Upper lobe of right lung (tissue), 1 donor: Measurements from ENCODE around the gene EMILIN1. TPM values are rescaled to one million over a fixed set of nuclear protein-coding genes. Genes with fewer than 3 reads are reported as not detected.

Experiments used
- ATAC-seq: fragments of 200-7000 bp; cut with Tn5 transposase; one replicate; pipeline ENCODE4 v1.9.1; 2020; ENCODE audit warnings: mild to moderate bottlenecking, moderate library complexity
- DNase-seq: peaks from one replicate; pipeline ENCODE4 v3.0.0-alpha.2; 2020
- H3K27ac ChIP-seq: fragments of 200-600 bp; one replicate; pipeline ENCODE4 v1.8.0; 2022
- H3K27me3 ChIP-seq: fragments of 200-600 bp; one replicate; pipeline ENCODE4 v1.8.0; 2022; ENCODE audit warnings: mild to moderate bottlenecking
- H3K36me3 ChIP-seq: fragments of 200-600 bp; one replicate; pipeline ENCODE4 v1.8.0; 2022
- H3K4me1 ChIP-seq: fragments of 200-600 bp; one replicate; pipeline ENCODE4 v1.8.0; 2022
- H3K4me3 ChIP-seq: fragments of 200-600 bp; one replicate; pipeline ENCODE4 v1.8.0; 2022; ENCODE audit warnings: mild to moderate bottlenecking
- H3K9me3 ChIP-seq: fragments of 200-600 bp; one replicate; pipeline ENCODE4 v1.8.0; 2022
- intact Hi-C: fragments of 100-400 bp; cut with DNase I; formaldehyde crosslinking; loops from one replicate; pipeline ENCODE4 v1.11.0; 2022
- total RNA-seq: library from RNA; stranded (reverse); fragmentation: NEBNext Ultra II Directional; extraction: Animal tissue kit (Norgen Biotek cat#: 25700); gene quantifications from one replicate; pipeline ENCODE4 v1.2.1, GENCODE V29; 2021
- TF ChIP-seq, protein P1 (sequence below): fragments of 200-600 bp; IDR thresholded peaks from one replicate; pipeline ENCODE4 v1.8.0; 2022; ENCODE audit warnings: antibody characterized with exemption
- donor health status: DM: no; HTN: yes; CAD: no; lungs with severe emphysema.

The EMILIN1 gene
- total RNA-seq, 1 donor from 2014 or later, result 84.6 TPM

DNA sequence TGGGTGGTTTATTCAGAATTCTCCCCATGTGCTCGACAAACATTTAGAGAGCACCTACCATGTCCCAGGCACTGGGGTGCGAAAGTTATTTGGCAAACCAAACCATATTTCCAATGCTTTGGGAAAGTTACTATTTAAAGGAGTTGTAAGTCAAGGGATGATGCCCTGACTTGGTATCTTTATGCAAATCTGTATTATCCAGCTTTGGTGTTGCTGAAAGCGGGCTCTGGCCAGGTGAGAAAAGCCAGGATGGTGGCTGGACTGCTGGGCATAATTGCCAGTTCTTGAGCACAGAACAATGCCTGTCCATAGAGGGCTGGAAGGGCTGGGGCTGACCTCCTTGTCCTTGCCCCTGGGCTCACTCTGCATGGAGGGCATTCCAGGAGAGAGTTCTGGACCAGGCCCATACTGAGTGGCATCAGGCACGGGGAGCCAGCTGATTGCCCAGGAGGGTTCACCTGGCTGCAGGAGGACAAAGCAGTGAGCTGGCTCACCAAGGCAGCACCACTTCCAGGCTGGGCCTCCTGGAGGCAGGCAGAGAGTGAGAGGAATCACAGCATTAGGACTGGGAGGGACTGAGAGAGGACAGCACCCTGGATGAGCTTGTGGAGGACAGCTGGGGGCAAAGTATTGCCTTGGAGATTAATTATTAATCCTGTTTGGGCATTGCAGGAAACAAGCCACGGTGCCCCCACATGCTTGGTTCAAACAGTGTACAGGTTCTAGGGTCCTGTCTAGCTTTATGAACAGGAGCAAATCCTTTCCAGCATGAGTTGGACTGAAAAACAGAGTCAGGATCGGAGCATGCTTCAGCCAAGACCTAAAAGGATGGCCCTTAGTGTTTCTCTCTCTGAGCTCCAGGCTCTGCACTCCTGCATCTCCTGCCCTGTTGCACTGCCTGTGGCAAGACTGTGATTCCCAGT, 15.3 kb downstream of the EMILIN1 start:
- ATAC-seq (no peak), DNase-seq (no peak)
- no peak overlapping the region for H3K4me3 ChIP-seq
- H3K36me3 ChIP-seq, result no peaks in the 10 kb centered on the region
- no peaks in the 10 kb centered on the region for H3K27me3 ChIP-seq
- H3K9me3 ChIP-seq, result no peaks in the 10 kb centered on the region
- peaks cover 8% of the 10 kb centered on the region for H3K4me1 ChIP-seq
- TF ChIP-seq, protein P1, sequence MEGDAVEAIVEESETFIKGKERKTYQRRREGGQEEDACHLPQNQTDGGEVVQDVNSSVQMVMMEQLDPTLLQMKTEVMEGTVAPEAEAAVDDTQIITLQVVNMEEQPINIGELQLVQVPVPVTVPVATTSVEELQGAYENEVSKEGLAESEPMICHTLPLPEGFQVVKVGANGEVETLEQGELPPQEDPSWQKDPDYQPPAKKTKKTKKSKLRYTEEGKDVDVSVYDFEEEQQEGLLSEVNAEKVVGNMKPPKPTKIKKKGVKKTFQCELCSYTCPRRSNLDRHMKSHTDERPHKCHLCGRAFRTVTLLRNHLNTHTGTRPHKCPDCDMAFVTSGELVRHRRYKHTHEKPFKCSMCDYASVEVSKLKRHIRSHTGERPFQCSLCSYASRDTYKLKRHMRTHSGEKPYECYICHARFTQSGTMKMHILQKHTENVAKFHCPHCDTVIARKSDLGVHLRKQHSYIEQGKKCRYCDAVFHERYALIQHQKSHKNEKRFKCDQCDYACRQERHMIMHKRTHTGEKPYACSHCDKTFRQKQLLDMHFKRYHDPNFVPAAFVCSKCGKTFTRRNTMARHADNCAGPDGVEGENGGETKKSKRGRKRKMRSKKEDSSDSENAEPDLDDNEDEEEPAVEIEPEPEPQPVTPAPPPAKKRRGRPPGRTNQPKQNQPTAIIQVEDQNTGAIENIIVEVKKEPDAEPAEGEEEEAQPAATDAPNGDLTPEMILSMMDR, result no peak
- intact Hi-C loops, result no loop called here
- H3K27ac ChIP-seq, result no peak overlapping the region

DNA sequence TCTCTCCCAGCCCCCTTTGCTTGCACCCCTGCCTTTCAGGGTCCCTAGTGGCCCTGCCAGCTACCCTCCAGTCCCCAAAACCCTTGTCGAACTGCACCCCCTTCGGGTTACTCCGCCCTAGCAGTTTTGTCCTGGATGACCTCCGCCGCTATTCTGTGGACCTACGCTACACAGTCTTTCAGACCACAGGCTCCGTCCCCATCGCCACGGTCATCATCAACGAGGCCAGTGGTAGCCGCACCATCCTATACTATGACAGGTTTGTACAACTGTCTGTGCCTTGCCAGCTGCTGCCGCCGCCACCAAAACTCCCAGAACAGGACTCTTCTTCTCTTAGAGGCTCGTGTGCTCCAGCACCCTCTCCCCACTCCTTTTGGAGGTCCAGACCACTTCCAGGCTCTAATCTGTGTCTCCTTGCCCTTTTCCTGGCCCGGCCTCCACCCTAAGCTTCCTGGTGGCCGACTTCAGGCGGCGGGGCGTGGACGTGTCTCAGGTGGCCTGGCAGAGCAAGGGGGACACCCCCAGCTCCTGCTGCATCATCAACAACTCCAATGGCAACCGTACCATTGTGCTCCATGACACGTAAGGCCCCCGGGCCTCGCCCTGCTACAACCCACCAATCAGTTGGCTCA, 16.1 kb downstream of the EMILIN1 start:
- Histone ChIP-seq H3K4me3 (no peak overlapping the region), H3K27ac (no peak overlapping the region), H3K27me3 (no peaks in the 10 kb centered on the region), H3K36me3 (no peaks in the 10 kb centered on the region), H3K4me1 (peaks cover 8% of the 10 kb centered on the region), H3K9me3 (no peaks in the 10 kb centered on the region)
- ATAC-seq (no peak), DNase-seq (no peak)
- intact Hi-C loops, result no loop called here
- TF ChIP-seq, protein P1, result no peak

DNA sequence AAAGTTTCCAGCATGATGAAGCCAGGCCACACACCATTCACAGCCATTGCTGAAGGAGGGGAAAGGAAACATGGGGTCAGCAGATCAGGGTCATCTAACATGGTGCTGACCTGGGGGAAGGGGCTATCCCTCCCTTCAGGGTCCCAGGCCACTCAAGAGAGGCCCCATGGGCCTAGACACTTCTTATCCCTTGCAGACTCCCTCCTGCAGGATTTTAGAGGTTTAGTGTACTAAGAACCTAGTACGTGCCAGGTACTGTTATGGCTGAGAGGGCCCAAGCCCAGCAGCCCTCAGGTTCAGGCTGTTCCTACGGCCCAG, 17.0 kb downstream of the EMILIN1 start:
- Histone ChIP-seq H3K27me3 (no peaks in the 10 kb centered on the region), H3K9me3 (no peaks in the 10 kb centered on the region), H3K4me3 (no peak overlapping the region), H3K4me1 (peaks cover 8% of the 10 kb centered on the region), H3K36me3 (no peaks in the 10 kb centered on the region), H3K27ac (no peak overlapping the region)
- no peak for ATAC-seq
- TF ChIP-seq, protein P1, result no peak
- intact Hi-C loops, result no loop called here
- DNase-seq, result no peak

DNA sequence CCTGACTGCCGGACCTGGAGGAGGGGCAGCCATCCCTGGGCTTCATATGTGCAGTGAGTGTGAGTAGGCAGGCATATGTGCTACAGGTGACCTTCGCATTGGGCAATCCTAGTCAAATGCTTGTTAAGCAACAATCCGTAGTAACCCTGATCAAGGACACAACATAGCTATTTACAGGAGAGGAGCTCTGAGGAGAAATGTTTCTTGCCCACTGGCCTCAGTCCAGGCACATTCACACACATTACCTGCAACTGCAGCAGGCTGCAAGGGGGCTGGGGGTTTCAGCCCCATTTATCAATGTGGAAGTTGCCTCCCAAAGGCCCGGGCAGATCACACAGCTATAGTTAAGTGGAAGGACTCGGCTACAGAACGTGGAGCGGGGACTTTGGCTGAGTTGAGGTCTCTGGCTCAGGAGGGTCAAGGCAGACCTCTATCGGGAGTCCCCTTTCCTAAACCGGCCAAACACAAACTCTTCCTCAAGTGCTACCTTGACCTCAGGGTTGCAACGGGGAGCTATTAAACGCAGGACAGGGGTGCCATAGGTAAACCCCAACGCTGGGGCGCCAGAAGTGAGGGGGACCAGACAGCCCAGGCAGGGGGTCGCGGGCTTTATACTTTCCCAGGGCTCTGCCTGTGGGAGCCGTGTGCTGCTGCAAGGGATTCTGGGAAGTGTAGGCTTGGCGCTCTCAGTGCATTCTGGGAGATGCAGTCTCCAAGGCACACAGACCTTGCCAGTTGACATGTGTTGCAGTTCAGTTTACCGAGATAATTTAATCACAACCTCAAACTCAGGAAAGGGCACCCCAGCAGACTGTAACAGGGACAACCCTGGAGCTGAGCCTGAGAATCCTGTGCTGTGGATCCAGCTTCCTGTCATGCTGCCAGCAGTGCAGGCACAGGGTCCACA, 17.6 kb downstream of the EMILIN1 start:
- Histone ChIP-seq H3K4me1 (peaks cover 8% of the 10 kb centered on the region), H3K27me3 (no peaks in the 10 kb centered on the region)

DNA sequence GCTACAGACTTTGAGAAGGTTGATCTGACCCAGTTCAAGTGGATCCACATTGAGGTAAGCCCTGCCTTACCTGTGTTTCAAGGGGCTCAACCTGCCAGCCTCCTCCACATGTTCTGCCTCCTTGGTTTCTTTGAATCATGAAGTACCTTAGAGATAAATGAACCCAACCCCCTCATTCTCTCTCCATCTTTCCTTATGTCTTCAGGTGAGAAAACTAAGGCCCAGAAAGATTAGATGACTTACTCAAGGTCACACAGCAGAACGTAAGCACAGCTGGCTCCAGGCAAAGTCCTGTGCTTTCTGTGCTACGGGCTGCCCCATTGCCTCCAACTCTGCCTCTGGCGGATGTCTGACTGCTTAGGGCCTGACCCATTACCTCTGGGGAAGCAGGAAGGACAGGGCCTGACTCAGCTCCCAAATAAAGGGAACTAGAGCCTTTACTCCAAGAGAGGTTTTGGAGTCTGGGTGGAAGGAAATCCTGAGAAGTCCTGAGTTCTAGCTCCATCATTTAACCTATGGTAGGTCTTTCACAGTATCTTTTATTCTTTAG, 18.4 kb downstream of the EMILIN1 start:
- no peak for DNase-seq
- intact Hi-C loops, result no loop called here
- TF ChIP-seq, protein P1, result no peak
- Histone ChIP-seq H3K36me3 (no peaks in the 10 kb centered on the region), H3K4me3 (no peak overlapping the region), H3K27me3 (no peaks in the 10 kb centered on the region), H3K9me3 (no peaks in the 10 kb centered on the region), H3K4me1 (peaks cover 8% of the 10 kb centered on the region), H3K27ac (peak overlapping the region; percentile 14)
- ATAC-seq, result peak; percentile 46

More for the DNA sequence above, 17.6 kb downstream of the EMILIN1 start:
- ATAC-seq, result peak; percentile 85
- no peaks in the 10 kb centered on the region for H3K9me3 ChIP-seq
- peak overlapping the region; percentile 14 for H3K27ac ChIP-seq
- H3K4me3 ChIP-seq, result peak overlapping the region; percentile 43
- intact Hi-C loops, result no loop called here
- DNase-seq, result no peak
- TF ChIP-seq, protein P1, result no peak
- H3K36me3 ChIP-seq, result no peaks in the 10 kb centered on the region
